RCC 7860 (cell line): Measurements from ENCODE around the gene NUP98.

Experiments used
- DNase-seq: peaks from one replicate; pipeline ENCODE4 v3.0.0-alpha.2; 2015; ENCODE audit warnings: low spot score
- FAIRE-seq: peaks from 2 replicates; lab custom pipeline; 2012; peaks lifted over from hg19 to GRCh38; lab: Jason Lieb, UNC

Gene NUP98

GRCh38 chr11:3738723-3739122, 58.6 kb downstream of the NUP98 start:
- DNase-seq (no peak), FAIRE-seq (no peak)

DNA sequence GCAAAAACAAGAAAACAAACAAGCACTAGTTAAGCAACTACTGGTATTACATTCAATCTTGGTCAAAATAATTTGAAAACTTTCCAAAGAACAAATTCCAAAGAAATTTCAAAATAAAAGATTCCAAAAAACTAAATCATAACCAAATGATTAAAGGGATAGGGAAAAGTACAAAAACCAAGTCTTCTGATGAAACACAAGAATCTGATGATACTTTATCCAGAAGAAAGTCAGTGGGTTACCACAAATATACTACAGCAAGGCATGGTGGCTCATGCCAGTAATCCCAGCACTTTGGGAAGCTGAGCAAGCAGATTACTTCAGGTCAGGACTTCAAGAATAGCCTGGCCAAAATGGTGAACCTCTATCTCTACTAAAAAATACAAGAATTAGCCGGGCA, 59.1 kb downstream of the NUP98 start:
- FAIRE-seq, result no peak
- no peak for DNase-seq

GRCh38 chr11:3737386-3737933, 59.9 kb downstream of the NUP98 start:
- DNase-seq (no peak), FAIRE-seq (no peak)

DNA sequence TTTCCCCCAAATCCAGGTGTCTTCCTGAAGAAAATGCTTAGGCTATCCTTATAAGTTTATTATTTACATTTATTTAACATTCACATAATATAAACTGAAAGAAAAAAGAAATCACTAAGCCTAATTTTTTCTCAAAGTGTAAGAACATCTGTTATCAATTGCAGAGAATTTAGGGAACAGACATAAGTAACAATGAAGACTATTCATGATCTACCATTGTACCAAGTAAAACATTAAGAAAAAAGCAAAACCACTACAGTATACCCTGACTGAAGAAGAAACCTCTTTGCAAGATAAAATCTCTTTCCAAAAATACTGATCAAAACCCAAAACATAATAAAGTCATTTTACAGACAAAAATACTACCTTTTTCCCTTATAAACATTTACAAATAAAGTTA, 60.5 kb downstream of the NUP98 start:
- DNase-seq (no peak), FAIRE-seq (no peak)

- FAIRE-seq (no peak), DNase-seq (no peak)
Observed at GRCh38 chr11:3735827-3736226, 61.5 kb downstream of the NUP98 start.

DNA sequence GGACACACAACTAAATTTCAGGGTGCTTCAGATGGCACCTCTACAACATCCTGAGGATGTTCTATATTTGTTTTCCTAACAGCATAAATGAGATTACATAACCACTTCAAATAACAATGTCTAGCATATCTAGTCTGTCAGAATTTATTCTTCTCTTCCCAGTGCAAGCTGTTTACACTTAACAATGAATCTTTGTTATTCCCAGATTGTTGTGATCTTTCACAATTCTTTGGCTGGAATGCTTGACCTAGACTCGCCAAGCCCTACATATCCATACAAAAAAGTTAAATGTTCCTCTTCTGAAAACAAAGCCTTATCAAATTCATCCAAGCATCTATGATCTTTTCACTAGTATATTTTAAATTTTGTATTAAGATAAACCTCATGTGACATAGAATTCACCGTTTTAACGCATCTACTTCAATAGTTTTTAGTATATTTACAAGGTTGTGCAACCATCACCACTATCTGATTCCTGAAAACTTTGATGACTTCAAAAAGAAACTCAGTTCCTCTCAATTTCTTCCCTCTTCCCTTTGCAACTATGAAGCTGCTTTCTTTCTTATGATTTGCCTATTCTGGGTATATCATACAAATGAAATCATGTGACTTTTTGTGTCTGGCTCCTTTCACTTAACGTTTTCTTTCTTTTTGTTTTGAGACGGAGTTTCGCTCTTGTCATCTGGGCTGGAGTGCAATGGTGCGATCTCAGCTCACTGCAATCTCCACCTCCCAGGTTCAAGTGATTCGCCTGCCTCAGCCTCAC, 64.5 kb downstream of the NUP98 start:
- FAIRE-seq (no peak), DNase-seq (no peak)

- DNase-seq, result peak; percentile 43
- peak; percentile 2 for FAIRE-seq
Observed at GRCh38 chr11:3723014-3723708, 74.2 kb downstream of the NUP98 start.

DNA sequence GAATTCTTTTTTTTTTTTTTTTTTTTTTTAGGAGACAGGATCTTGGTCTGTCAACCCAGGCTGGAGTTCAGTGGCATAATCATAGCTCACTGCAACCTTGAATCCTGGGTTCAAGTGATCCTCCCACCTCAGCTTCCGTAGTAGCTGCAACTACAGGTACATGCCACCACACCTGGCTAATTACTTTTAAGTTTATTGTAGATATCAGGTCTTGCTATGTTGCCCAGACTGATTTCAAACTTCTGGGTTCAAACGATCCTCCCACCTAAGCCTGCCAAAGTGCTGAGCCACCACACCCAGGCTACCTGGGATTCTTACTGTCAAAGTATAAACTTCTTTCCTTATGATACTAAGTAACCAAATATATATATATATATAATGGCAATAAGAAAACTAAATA, 75.3 kb downstream of the NUP98 start:
- no peak for FAIRE-seq
- no peak for DNase-seq

- FAIRE-seq (no peak), DNase-seq (no peak)
Observed at GRCh38 chr11:3720997-3721396, 76.4 kb downstream of the NUP98 start.

DNA sequence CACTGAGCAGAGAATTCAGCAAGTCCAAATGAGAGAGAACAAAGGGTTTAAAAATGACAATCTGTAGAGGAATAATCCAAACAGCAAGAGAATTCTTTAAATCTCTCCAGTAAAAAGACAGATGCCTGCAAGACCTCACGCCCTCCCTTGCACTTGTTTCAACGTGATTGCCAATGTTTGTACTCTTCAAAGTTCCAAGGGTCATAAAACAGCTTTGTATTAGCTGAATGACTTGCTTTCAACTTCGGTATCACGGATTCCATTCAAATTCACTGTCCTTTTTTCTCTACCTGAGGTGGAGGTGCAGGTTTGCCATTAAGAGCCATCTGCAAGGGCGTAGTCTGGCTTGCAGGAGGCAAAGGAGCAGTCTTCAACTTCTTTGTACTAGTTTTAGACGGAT, 85.1 kb downstream of the NUP98 start:
- DNase-seq (no peak), FAIRE-seq (no peak)

- no peak for FAIRE-seq
- DNase-seq, result no peak
Observed at GRCh38 chr11:3710485-3711259, 86.7 kb downstream of the NUP98 start.

GRCh38 chr11:3709977-3710376, 87.4 kb downstream of the NUP98 start:
- FAIRE-seq, result no peak
- no peak for DNase-seq

DNA sequence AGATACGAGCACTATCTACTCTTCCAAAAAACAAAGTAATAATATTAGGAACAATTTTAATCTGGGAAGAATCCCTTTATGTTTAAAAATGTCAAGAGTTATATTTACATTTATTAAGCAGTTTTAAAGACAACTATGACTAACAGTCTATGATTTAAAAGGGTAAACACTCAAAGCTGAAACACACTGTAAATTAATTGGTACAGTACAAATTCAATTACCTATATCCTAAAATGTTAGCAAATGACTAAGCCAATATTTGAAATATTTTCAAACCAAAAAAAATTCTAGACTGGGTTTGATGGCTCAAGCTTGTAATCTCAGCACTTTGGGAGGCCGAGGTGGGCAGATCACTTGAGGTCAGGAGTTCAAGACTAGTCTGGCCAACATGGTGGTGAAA, 90.2 kb downstream of the NUP98 start:
- no peak for FAIRE-seq

GRCh38 chr11:3703383-3703782, 94.0 kb downstream of the NUP98 start:
- FAIRE-seq, result no peak
- no peak for DNase-seq

More for the DNA sequence above, 90.2 kb downstream of the NUP98 start:
- no peak for DNase-seq

GRCh38 chr11:3700910-3701309, 96.4 kb downstream of the NUP98 start:
- DNase-seq, result no peak
- FAIRE-seq, result no peak

GRCh38 chr11:3700410-3700809, 96.9 kb downstream of the NUP98 start:
- no peak for DNase-seq
- FAIRE-seq, result no peak

DNA sequence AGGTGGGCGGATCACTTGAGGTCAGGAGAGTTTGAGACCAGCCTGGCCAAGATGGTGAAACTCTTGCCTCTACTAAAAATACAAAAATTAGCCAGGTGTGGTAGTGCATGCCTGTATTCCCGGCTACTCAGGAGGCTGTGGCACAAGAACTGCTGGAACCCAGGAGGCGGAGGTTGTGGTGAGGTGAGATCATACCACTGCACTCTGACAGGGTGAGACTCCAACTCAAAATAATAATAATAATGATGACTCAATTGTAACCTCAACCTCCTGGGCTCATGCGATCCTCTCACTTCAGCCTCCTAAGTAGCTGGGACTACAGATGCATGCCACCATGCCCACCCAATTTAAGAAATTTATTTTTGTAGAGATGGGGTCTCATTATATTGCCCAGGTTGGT, 110.6 kb downstream of the NUP98 start:
- FAIRE-seq (no peak), DNase-seq (no peak)

GRCh38 chr11:3685923-3686322, 111.4 kb downstream of the NUP98 start:
- FAIRE-seq, result no peak
- no peak for DNase-seq

DNA sequence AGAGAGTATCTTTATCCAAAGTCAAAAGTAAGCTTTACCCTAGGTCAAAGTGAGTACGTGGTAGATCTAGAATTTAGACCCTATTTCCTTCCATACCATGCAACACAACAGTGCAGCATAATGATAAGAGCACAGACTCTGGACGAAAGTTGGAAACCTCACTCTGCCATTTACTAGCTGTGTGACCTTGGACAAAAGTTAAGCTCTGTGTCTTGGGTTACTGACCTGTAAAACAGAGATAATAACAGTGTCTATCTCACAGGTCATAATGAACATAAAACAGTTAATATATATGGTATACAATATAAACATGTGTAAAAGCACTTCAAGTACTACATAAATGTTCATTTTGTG, 112.6 kb downstream of the NUP98 start:
- FAIRE-seq, result no peak
- no peak for DNase-seq

GRCh38 chr11:3684129-3684818, 113.1 kb downstream of the NUP98 start:
- no peak for DNase-seq
- FAIRE-seq, result no peak

- DNase-seq, result no peak
- no peak for FAIRE-seq
Observed at GRCh38 chr11:3683039-3683438, 114.3 kb downstream of the NUP98 start.
